ENCODE measurements around the gene SLC27A1.

SLC27A1 gene

GRCh38 chr19:17470068-17470841 lies at the start of gene SLC27A1:
Gene SLC27A1 (plus strand): TSS chr19:17470524. CDS start chr19:17470541, 17 bp downstream.
- in situ Hi-C loops (cut with MboI; ENCODE audit: low sequenced_read_pairs), result no loop called here

- in situ Hi-C loops (cut with MboI; ENCODE audit: low sequenced_read_pairs), result no loop called here
Measured at GRCh38 chr19:17421942-17422341, 48.4 kb upstream of the SLC27A1 start.

- in situ Hi-C loops (cut with MboI; ENCODE audit: low sequenced_read_pairs), result no loop called here
Measured at GRCh38 chr19:17423429-17424208, 46.7 kb upstream of the SLC27A1 start.

- in situ Hi-C loops (cut with MboI; ENCODE audit: low sequenced_read_pairs), result no loop called here
Measured at GRCh38 chr19:17424743-17425365, 45.5 kb upstream of the SLC27A1 start.

- in situ Hi-C loops (cut with MboI; ENCODE audit: low sequenced_read_pairs), result no loop called here
Measured at GRCh38 chr19:17429641-17430113, 40.6 kb upstream of the SLC27A1 start.

- in situ Hi-C loops (cut with MboI; ENCODE audit: low sequenced_read_pairs), result no loop called here
Measured at GRCh38 chr19:17431417-17431816, 38.9 kb upstream of the SLC27A1 start.

GRCh38 chr19:17435218-17435617 lies 35.1 kb upstream of the SLC27A1 start:
- in situ Hi-C loops (cut with MboI; ENCODE audit: low sequenced_read_pairs), result no loop called here

- in situ Hi-C loops (cut with MboI; ENCODE audit: low sequenced_read_pairs), result no loop called here
Measured at GRCh38 chr19:17436094-17436873, 34.0 kb upstream of the SLC27A1 start.

- in situ Hi-C loops (cut with MboI; ENCODE audit: low sequenced_read_pairs), result no loop called here
Measured at GRCh38 chr19:17436874-17437267, 33.5 kb upstream of the SLC27A1 start.

GRCh38 chr19:17441241-17442021 lies 28.9 kb upstream of the SLC27A1 start:
- in situ Hi-C loops (cut with MboI; ENCODE audit: low sequenced_read_pairs), result no loop called here

- in situ Hi-C loops (cut with MboI; ENCODE audit: low sequenced_read_pairs), result no loop called here
Measured at GRCh38 chr19:17445526-17446165, 24.7 kb upstream of the SLC27A1 start.

GRCh38 chr19:17447704-17448130 lies 22.6 kb upstream of the SLC27A1 start:
- in situ Hi-C loops (cut with MboI; ENCODE audit: low sequenced_read_pairs), result no loop called here

GRCh38 chr19:17448131-17448967 lies 22.0 kb upstream of the SLC27A1 start, which contains the start of gene TMEM221:
Gene TMEM221 (minus strand): TSS chr19:17448668. CDS start chr19:17448462, 206 bp downstream.
- in situ Hi-C loops (cut with MboI; ENCODE audit: low sequenced_read_pairs), result no loop called here

- in situ Hi-C loops (cut with MboI; ENCODE audit: low sequenced_read_pairs), result no loop called here
Measured at GRCh38 chr19:17450264-17451075, 19.9 kb upstream of the SLC27A1 start.

- in situ Hi-C loops (cut with MboI; ENCODE audit: low sequenced_read_pairs), result no loop called here
Measured at GRCh38 chr19:17451820-17452219, 18.5 kb upstream of the SLC27A1 start.

GRCh38 chr19:17454576-17455071 lies 15.7 kb upstream of the SLC27A1 start:
- in situ Hi-C loops (cut with MboI; ENCODE audit: low sequenced_read_pairs), result no loop called here

Data from HL-60/S4 treated with phorbol 12-myristate 13-acetate at 8.2 ng/mL for 4 days and 3 days (cell line).